ENCODE results near the gene MROH7.

Gene MROH7

DNA sequence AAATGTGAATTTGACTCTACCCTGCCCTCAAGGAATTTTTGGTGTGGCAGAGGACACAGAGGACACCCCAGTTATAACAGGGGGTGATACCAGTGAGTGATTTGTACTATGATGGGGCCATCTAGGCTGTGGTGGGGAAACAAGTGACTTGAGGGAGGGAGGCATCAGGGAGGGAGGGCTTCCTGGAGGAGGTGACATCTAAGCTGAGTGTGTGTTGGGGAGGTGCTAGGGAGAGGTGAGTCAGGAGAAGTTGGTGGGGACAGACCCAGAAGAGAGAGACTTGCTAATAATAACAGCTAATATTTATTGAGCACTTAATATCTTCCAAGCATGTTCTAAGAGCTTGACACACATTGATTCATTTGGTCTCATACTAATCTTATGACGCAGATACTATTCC lies 54.2 kb downstream of the MROH7 start (continued):
- no peak for TF ChIP-seq ZNF112 (tag by site-specific recombination; IDR thresholded peaks at IDR 0.05)
- TF ChIP-seq ZNF354C (tag by site-specific recombination; IDR thresholded peaks at IDR 0.05; ENCODE audit: borderline replicate concordance, low read depth) = no peak

DNA sequence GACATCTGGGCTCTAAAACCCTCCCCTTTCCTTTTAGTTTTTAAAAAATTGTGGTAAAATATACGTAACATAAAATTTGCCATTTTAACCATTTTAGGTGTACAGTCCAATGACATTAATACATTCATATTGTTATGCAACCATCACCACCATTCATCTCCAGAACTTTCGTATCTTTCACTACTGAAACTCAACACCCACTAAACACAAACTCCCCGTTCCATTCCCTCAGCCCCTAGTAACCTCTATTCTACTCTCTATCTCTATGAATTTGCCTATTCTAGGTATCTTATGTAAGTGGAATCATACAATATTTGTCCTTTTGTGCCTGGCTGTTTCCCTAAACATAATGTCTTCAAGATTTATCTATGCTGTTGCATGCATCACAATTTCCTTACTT lies 54.7 kb downstream of the MROH7 start:
- H3K9me3 ChIP-seq (ENCODE audit: control insufficient read depth, insufficient read depth, low read depth, low read length) = no peaks in the 10 kb centered on the region
- TF ChIP-seq, protein P1, sequence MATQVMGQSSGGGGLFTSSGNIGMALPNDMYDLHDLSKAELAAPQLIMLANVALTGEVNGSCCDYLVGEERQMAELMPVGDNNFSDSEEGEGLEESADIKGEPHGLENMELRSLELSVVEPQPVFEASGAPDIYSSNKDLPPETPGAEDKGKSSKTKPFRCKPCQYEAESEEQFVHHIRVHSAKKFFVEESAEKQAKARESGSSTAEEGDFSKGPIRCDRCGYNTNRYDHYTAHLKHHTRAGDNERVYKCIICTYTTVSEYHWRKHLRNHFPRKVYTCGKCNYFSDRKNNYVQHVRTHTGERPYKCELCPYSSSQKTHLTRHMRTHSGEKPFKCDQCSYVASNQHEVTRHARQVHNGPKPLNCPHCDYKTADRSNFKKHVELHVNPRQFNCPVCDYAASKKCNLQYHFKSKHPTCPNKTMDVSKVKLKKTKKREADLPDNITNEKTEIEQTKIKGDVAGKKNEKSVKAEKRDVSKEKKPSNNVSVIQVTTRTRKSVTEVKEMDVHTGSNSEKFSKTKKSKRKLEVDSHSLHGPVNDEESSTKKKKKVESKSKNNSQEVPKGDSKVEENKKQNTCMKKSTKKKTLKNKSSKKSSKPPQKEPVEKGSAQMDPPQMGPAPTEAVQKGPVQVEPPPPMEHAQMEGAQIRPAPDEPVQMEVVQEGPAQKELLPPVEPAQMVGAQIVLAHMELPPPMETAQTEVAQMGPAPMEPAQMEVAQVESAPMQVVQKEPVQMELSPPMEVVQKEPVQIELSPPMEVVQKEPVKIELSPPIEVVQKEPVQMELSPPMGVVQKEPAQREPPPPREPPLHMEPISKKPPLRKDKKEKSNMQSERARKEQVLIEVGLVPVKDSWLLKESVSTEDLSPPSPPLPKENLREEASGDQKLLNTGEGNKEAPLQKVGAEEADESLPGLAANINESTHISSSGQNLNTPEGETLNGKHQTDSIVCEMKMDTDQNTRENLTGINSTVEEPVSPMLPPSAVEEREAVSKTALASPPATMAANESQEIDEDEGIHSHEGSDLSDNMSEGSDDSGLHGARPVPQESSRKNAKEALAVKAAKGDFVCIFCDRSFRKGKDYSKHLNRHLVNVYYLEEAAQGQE (tag by site-specific recombination; IDR thresholded peaks at IDR 0.05) = no peak
- no peak for TF ChIP-seq ZNF596 (tag by site-specific recombination; IDR thresholded peaks at IDR 0.05)
- TF ChIP-seq ZNF362 (tag by site-specific recombination; IDR thresholded peaks at IDR 0.05) = peak; percentile 22; the same call in 1 of the 2 replicates
- no peak for TF ChIP-seq ZNF211 (tag by site-specific recombination; IDR thresholded peaks at IDR 0.05; ENCODE audit: low read depth)
- TF ChIP-seq, protein P2, sequence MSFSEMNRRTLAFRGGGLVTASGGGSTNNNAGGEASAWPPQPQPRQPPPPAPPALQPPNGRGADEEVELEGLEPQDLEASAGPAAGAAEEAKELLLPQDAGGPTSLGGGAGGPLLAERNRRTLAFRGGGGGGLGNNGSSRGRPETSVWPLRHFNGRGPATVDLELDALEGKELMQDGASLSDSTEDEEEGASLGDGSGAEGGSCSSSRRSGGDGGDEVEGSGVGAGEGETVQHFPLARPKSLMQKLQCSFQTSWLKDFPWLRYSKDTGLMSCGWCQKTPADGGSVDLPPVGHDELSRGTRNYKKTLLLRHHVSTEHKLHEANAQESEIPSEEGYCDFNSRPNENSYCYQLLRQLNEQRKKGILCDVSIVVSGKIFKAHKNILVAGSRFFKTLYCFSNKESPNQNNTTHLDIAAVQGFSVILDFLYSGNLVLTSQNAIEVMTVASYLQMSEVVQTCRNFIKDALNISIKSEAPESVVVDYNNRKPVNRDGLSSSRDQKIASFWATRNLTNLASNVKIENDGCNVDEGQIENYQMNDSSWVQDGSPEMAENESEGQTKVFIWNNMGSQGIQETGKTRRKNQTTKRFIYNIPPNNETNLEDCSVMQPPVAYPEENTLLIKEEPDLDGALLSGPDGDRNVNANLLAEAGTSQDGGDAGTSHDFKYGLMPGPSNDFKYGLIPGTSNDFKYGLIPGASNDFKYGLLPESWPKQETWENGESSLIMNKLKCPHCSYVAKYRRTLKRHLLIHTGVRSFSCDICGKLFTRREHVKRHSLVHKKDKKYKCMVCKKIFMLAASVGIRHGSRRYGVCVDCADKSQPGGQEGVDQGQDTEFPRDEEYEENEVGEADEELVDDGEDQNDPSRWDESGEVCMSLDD (tag by site-specific recombination; IDR thresholded peaks at IDR 0.05) = no peak
- TF ChIP-seq, protein P3, sequence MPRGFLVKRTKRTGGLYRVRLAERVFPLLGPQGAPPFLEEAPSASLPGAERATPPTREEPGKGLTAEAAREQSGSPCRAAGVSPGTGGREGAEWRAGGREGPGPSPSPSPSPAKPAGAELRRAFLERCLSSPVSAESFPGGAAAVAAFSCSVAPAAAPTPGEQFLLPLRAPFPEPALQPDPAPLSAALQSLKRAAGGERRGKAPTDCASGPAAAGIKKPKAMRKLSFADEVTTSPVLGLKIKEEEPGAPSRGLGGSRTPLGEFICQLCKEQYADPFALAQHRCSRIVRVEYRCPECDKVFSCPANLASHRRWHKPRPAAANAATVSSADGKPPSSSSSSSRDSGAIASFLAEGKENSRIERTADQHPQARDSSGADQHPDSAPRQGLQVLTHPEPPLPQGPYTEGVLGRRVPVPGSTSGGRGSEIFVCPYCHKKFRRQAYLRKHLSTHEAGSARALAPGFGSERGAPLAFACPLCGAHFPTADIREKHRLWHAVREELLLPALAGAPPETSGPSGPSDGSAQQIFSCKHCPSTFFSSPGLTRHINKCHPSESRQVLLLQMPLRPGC (tag by site-specific recombination; IDR thresholded peaks at IDR 0.05) = no peak
- no peak for TF ChIP-seq ZNF426 (tag by site-specific recombination; IDR thresholded peaks at IDR 0.05)
- no peak for TF ChIP-seq ZNF48 (tag by site-specific recombination; IDR thresholded peaks at IDR 0.05)
- no peak overlapping the region for H3K4me3 ChIP-seq (ENCODE audit: low read depth, low read length)
- H3K27ac ChIP-seq (ENCODE audit: extremely low read depth, low read depth, low read length) = no peak overlapping the region
- ChIA-PET POLR2A (no interaction called here), CTCF (no interaction called here)
- no peaks in the 10 kb centered on the region for H3K4me1 ChIP-seq (ENCODE audit: control insufficient read depth, insufficient read depth, low read length)
- H3K36me3 ChIP-seq (ENCODE audit: control insufficient read depth in 2 of 2, insufficient read depth in 1 of 2, low read length in 2 of 2) = no peaks in the 10 kb centered on the region

DNA sequence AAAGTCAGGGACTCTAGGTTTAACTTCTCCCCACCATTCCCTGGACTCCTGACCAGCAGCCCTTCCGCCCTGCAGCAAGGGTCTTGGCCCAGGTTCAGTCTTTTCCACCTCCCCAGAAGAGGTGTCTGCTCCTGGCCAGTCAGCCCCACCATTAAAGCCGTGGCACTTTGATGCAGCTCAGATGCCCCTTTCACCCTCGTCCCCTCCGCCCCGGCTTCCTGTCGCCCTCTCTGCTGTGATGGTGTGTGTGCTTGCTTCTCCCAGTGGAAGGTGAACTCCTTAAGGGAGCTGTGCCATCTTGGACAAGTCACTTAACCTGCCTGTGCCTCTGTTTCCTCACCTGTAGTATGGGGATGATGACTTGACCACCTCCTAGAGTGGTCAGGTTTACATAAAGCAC lies 56.3 kb downstream of the MROH7 start:
- no peak for TF ChIP-seq ZNF292 (tag by site-specific recombination; IDR thresholded peaks at IDR 0.05; ENCODE audit: borderline replicate concordance, low read depth)
- TF ChIP-seq, protein P4, sequence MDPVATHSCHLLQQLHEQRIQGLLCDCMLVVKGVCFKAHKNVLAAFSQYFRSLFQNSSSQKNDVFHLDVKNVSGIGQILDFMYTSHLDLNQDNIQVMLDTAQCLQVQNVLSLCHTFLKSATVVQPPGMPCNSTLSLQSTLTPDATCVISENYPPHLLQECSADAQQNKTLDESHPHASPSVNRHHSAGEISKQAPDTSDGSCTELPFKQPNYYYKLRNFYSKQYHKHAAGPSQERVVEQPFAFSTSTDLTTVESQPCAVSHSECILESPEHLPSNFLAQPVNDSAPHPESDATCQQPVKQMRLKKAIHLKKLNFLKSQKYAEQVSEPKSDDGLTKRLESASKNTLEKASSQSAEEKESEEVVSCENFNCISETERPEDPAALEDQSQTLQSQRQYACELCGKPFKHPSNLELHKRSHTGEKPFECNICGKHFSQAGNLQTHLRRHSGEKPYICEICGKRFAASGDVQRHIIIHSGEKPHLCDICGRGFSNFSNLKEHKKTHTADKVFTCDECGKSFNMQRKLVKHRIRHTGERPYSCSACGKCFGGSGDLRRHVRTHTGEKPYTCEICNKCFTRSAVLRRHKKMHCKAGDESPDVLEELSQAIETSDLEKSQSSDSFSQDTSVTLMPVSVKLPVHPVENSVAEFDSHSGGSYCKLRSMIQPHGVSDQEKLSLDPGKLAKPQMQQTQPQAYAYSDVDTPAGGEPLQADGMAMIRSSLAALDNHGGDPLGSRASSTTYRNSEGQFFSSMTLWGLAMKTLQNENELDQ (tag by site-specific recombination; IDR thresholded peaks at IDR 0.05; ENCODE audit: low read depth) = no peak
- no peak for TF ChIP-seq ZBTB1 (tag by site-specific recombination; IDR thresholded peaks at IDR 0.05)
- TF ChIP-seq HOXD13 (CRISPR knock-in tag; IDR thresholded peaks at IDR 0.05; ENCODE audit: borderline replicate concordance) = no peak
- TF ChIP-seq KLF8 (tag by site-specific recombination; IDR thresholded peaks at IDR 0.05) = no peak
- CTCF ChIA-PET = interaction anchor here (0.6 kb wide), 1 partner anchor 678 kb away, joined by 4 read pairs; no protein-coding TSS in a partner anchor
- H3K4me3 ChIP-seq (ENCODE audit: low read depth, low read length) = no peak overlapping the region
- H3K36me3 ChIP-seq (ENCODE audit: control insufficient read depth in 2 of 2, insufficient read depth in 1 of 2, low read length in 2 of 2) = no peaks in the 10 kb centered on the region
- POLR2A ChIA-PET = no interaction called here
- H3K4me1 ChIP-seq (ENCODE audit: control insufficient read depth, insufficient read depth, low read length) = no peaks in the 10 kb centered on the region
- no peak overlapping the region for H3K27ac ChIP-seq (ENCODE audit: extremely low read depth, low read depth, low read length)
- H3K9me3 ChIP-seq (ENCODE audit: control insufficient read depth, insufficient read depth, low read depth, low read length) = no peaks in the 10 kb centered on the region
